ENCODE results near the gene CD3G.

CD3G gene

GRCh38 chr11:118343981-118344515 lies at the start of gene CD3G:
CD3G (plus strand) TSS chr11:118344344; CDS start chr11:118344424, 80 bp downstream.
- ChIA-PET POLR2A (ENCODE audit: low non-redundant PET) (no interaction called here), CTCF (no interaction called here)
- DNase-seq (ENCODE audit: low spot score), result no peak
- H3K27ac ChIP-seq, result no peak within 1 kb of the TSS
- TF ChIP-seq CTCF (conservative IDR thresholded peaks at IDR 0.05; ENCODE audit: low read depth), result no peak

GRCh38 chr11:118295199-118295598 lies 48.9 kb upstream of the CD3G start:
- TF ChIP-seq CTCF (conservative IDR thresholded peaks at IDR 0.05; ENCODE audit: low read depth), result no peak
- no peak for DNase-seq (ENCODE audit: low spot score)
- H3K27ac ChIP-seq, result no peak overlapping the region
- CTCF ChIA-PET, result interaction anchor here (0.6 to 2.1 kb wide), 12 partner anchors 16 to 151 kb away, joined by 3 to 7 read pairs (median 3); no protein-coding TSS in a partner anchor
- POLR2A ChIA-PET (ENCODE audit: low non-redundant PET), result no interaction called here

GRCh38 chr11:118295815-118296454 lies 48.2 kb upstream of the CD3G start:
- peak; percentile 68 for DNase-seq (ENCODE audit: low spot score)
- ChIA-PET POLR2A (ENCODE audit: low non-redundant PET) (no interaction called here), CTCF (interaction anchor here (0.6 to 2.1 kb wide), 17 partner anchors 15 to 855 kb away, joined by 3 to 7 read pairs (median 3); no protein-coding TSS in a partner anchor)
- peak; percentile 56 for TF ChIP-seq CTCF (conservative IDR thresholded peaks at IDR 0.05; ENCODE audit: low read depth)
- no peak overlapping the region for H3K27ac ChIP-seq

DNA sequence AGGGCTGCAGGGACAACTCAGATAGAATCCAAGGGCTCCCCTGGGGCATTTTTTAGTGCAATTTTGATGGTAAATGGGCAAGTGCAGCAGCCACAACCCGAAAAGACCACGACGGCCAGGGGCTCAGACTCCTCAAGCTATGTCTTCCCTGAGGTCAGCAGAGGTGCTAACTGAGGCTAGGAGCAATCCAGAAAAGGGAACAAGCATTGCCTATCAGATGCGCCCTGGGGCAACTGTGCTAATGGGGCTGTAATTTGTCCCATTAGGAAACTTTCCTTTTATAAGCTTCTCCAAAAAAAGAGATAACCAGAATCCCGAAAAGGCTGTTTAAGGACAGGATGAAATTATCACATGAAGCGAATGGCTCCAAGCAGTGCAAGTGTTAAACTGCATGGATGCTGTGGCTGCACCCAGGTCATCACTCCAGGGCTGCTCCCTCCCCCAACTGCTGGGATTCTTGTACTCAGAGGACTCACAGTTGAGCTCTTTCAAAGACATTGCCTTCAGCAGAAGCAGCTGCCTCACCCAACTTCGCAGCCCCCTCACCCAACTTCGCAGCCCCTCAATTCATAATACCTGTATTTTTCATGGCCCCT lies 42.4 kb upstream of the CD3G start:
- no peak for DNase-seq (ENCODE audit: low spot score)
- TF ChIP-seq CTCF (conservative IDR thresholded peaks at IDR 0.05; ENCODE audit: low read depth), result no peak
- H3K27ac ChIP-seq, result no peak overlapping the region
- ChIA-PET POLR2A (ENCODE audit: low non-redundant PET) (no interaction called here), CTCF (interaction anchor here (0.9 kb wide), 1 partner anchor 50 kb away, joined by 4 read pairs; no protein-coding TSS in a partner anchor)

DNA sequence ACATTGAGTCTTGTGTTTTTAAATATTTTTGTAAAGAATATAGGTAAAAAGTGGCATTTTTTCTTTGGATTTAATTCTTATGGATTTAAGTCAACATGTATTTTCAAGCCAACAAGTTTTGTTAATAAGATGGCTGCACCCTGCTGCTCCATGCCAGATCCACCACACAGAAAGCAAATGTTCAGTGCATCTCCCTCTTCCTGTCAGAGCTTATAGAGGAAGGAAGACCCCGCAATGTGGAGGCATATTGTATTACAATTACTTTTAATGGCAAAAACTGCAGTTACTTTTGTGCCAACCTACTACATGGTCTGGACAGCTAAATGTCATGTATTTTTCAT lies 39.9 kb upstream of the CD3G start:
- ChIA-PET CTCF (interaction anchor here (0.6 kb wide), 1 partner anchor 94 kb away, joined by 4 read pairs; no protein-coding TSS in a partner anchor), POLR2A (ENCODE audit: low non-redundant PET) (no interaction called here)
- H3K27ac ChIP-seq, result no peak overlapping the region
- no peak for DNase-seq (ENCODE audit: low spot score)
- no peak for TF ChIP-seq CTCF (conservative IDR thresholded peaks at IDR 0.05; ENCODE audit: low read depth)

DNA sequence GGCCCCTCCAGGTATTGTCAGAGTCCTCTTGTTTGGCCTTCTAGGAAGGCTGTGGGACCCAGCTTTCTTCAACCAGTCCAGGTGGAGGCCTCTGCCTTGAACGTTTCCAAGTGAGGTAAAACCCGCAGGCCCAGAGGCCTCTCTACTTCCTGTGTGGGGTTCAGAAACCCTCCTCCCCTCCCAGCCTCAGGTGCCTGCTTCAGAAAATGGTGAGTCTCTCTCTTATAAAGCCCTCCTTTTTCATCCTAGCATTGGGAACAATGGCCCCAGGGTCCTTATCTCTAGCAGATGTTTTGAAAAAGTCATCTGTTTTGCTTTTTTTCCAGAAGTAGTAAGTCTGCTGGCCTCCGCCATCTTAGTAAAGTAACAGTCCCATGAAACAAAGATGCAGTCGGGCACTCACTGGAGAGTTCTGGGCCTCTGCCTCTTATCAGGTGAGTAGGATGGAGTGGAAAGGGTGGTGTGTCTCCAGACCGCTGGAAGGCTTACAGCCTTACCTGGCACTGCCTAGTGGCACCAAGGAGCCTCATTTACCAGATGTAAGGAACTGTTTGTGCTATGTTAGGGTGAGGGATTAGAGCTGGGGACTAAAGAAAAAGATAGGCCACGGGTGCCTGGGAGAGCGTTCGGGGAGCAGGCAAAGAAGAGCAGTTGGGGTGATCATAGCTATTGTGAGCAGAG lies 39.4 kb upstream of the CD3G start, which contains the start of gene CD3E:
CD3E (plus strand) TSS at position 163 of the 681 bp plus-strand sequence; CDS start at position 386, 223 bp downstream.
- ChIA-PET CTCF (no interaction called here), POLR2A (ENCODE audit: low non-redundant PET) (interaction anchor here (0.6 kb wide), 1 partner anchor 107 kb away, joined by 3 read pairs; no protein-coding TSS in a partner anchor)
- no peak within 1 kb of the TSS for H3K27ac ChIP-seq
- TF ChIP-seq CTCF (conservative IDR thresholded peaks at IDR 0.05; ENCODE audit: low read depth), result no peak
- no peak for DNase-seq (ENCODE audit: low spot score)

Data from RWPE1 (cell line).